Right lobe of liver (tissue), 4 donors: Measurements from ENCODE around the gene TRIM50.
A peak's percentile ranks its signal among the peaks of the same experiment; 100 is the strongest.
"Not testable (repeated sequence)": the region's sequence is repeated elsewhere in the genome, so short reads cannot be mapped to it uniquely, and the experiment has no call there.

Experiments used
- CTCF ChIP-seq, 4 donors: fragments of 200-600 bp in 3 of 4; fragments of 450-650 bp in 1 of 4; IDR thresholded peaks; one replicate each; pipeline versions ENCODE4 v1.5.1 to v1.8.0; 2016 to 2022; ENCODE audit warnings: antibody characterized with exemption in 4 of 4, mild to moderate bottlenecking in 2 of 4
- POLR2A ChIP-seq: fragments of 450-650 bp; IDR thresholded peaks from one replicate; pipeline ENCODE4 v1.6.1; 2017; ENCODE audit warnings: antibody characterized with exemption, mild to moderate bottlenecking
- donor health status: DM: no; HTN: no; CAD: no.
- donor health status: DM: no; HTN: no; CAD: no.
- donor health status: DM: no; HTN: yes; CAD: no.

GRCh38 chr7:73324081-73324845, 3.6 kb downstream of the TRIM50 start:
- peak; percentile 32 to 61 (median 46) for TF ChIP-seq CTCF (IDR thresholded peaks at IDR 0.05)
- TF ChIP-seq POLR2A, result not testable (repeated sequence)
